GM10266 (cell line): ENCODE measurements around the gene PER3.

Experiments
- DNase-seq: peaks from one replicate; pipeline ENCODE4 v3.0.0; 2012; ENCODE audit errors: extremely low spot score
- CTCF ChIP-seq: IDR thresholded peaks from 2 replicates; pipeline ENCODE4 v1.5.1; 2012; ENCODE audit warnings: mild to moderate bottlenecking, low read depth; ENCODE audit not compliant: control insufficient read depth, insufficient read depth; ENCODE audit errors: missing control alignments

Gene PER3

GRCh38 chr1:7767176-7767575 is 16.9 kb upstream of the PER3 start:
- no peak for TF ChIP-seq CTCF
- no peak for DNase-seq

- DNase-seq, result no peak
These were observed 15.5 kb upstream of the PER3 start for GRCh38 chr1:7768583-7768982.

GRCh38 chr1:7769673-7770412 is 14.2 kb upstream of the PER3 start:
- DNase-seq, result no peak
- no peak for TF ChIP-seq CTCF

More at GRCh38 chr1:7768583-7768982, 15.5 kb upstream of the PER3 start:
- TF ChIP-seq CTCF, result no peak

GRCh38 chr1:7770669-7770996 is 13.5 kb upstream of the PER3 start:
- peak; percentile 42 for DNase-seq
- no peak for TF ChIP-seq CTCF

DNA sequence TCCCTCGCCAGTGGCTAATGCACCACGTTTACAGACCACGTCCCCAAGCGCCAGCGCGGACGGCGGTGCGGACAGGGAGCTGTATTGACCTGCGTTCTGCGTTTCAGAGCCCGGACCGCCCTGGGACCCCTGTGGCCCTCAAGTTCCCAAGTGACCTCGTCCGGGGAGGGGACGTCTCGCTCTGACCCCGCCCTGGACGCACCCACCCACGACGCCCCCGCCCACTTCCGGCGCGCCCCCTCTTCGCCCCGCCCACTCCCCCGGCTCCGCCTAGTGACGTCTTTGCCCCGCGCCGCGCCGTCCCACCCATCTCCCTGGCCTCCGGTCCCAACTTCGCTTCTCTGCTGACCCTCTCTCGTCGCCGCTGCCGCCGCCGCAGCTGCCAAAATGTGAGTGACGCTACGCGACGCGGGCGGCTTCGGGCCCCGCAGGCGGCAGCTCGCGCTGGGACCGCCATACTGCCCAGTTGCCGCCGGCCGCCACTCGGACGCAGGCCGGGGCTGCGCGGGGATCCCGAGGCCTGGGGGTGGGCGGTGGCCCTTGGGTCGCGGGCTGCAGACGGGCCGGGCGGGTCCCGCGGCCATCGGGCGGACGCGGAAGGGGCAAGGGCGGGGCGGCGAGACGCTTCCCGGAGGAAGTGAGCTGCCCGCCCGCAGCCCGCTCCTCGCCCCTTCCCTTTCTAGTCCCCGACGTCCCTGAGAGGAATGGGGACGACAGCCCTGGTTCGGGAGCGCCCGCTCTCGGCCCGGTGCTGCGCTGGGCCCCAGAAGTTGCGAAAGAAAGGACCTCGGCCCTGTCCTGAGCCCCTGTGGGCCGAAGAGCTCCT is 12.9 kb upstream of the PER3 start, which contains the start of gene VAMP3:
Gene VAMP3 (plus strand): TSS at position 300 of the 826 bp plus-strand sequence. CDS start 88 bp downstream, at position 388.
- peak; percentile 98 for DNase-seq
- TF ChIP-seq CTCF, result no peak

- no peak for TF ChIP-seq CTCF
- no peak for DNase-seq
These were observed 12.2 kb upstream of the PER3 start for GRCh38 chr1:7771823-7772299.

DNA sequence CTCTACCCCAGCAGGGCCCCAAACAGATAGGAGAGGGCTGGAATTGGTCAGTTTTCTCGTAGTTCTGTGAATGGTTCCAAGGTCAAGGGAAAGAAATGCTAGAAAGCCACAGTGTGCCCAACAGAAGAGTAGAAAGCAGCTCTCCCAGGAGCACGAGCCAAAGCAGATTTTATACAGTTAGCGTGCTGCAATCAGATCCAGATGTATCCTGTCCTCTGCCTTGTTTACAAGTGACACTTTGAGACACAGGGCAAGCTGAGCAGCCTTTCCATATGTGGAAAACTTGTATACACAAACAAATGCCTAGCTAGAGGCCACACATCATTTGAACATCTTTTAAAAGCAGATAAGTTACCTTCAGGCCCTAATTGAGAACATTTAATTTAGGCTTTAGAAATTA is 6.5 kb upstream of the PER3 start:
- DNase-seq, result no peak
- TF ChIP-seq CTCF, result no peak
